T-helper 2 cell (primary cell): ENCODE results near the gene SLPI.

Experiments
- DNase-seq, 5 experiments: peaks; one replicate each; pipeline versions ENCODE4 v3.0.0 to v3.0.0-alpha.2; 2012 to 2022

SLPI gene

GRCh38 chr20:45212836-45213235, 41.5 kb downstream of the SLPI start:
- no peak for DNase-seq

DNA sequence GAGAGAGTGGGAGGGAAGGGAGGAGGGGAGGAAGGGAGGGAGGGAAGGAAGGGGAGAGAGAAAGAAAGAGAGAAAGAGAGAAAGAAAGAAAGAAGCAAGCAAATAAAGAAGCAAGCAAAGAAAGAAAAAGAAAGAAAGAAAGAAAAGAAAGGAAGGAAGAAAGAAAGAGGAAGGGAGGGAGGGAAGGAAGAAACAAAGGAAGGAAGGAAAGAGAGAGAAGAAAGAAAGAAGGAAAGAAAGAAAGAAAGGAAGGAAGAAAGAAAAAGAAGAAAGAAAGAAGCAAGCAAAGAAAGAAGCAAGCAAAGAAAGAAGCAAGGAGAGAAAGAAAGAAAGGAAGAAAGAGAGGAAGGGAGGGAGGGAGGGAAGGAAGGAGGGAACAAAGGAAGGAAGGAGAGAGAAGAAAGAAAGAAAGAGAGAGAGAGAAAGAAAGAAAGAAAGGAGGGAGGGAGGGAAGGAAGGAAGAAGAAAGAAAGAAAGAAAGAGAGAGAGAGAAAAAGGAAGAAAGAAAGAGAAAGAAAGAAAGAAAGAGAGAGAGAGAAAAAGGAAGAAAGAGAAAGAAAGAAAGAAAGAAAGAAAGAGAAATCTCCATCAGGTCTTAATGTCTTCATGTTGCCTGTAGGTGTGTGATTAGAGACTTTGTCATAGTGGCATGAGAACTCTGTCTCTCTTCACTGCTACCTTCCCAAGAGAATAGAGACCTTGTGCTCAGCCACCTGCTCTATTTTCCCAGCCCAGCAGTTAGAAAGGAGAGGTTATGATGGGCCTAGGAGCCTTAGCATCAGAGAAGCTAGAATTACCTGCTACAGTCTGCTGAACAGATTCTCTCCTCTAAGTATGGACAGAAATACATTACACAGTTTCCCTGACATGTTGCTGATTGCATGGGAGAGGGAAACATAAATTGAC, 42.5 kb downstream of the SLPI start:
- no peak for DNase-seq

DNA sequence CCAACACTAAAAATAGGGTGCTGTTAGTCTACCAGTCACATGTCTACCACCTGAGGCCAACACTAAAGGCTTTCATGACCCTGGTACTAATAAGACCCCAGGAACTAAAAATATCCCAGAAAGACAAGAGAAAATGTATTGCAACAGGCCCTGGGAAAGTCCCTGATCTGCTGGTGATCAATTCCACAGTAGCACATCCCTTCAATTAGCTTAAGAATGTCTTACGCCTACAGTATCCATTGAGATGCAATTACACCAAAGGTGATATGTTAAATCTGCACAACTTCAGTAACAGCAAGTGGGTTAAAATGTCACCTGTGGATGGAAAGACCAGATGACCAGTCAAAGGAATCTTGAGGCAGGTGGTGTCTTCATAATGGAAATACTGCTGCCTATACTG, 44.4 kb downstream of the SLPI start:
- DNase-seq = no peak

DNA sequence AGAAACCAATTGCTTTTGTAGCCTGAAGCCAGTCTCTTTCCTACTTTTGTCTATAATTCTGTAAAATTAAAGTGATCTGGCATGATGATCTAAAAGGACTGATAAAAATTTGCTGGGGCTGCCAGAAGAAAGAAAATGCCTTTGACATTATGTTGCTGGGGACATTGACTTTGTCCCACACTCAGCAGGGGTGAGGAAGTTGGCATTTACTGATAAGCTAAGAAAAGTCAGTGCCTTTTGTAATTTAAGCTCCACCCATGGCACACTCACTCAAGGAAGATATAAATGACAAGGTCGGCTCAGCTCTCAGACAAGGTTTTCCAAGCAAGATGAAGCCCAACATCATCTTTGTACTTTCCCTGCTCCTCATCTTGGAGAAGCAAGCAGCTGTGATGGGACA, 47.6 kb downstream of the SLPI start, which contains the start of gene SEMG1:
SEMG1 (plus strand) TSS at position 309 of the 400 bp plus-strand sequence; CDS start at position 330, 21 bp downstream.
- DNase-seq = no peak
